Body of pancreas (tissue), 4 donors: ENCODE results near the gene SLC7A8.

ENCODE experiments used
- POLR2A ChIP-seq, 3 donors: fragments of 450-650 bp; IDR thresholded peaks; one replicate each; pipeline ENCODE4 v1.6.1; 2016; ENCODE audit warnings: antibody characterized with exemption in 3 of 3, mild to moderate bottlenecking in 2 of 3
- TF ChIP-seq, protein P1 (sequence below), 7 experiments: fragments of 450-650 bp in 4 of 7; fragments of 200-600 bp in 3 of 7; sonication (generic) in 3 of 7; IDR thresholded peaks; one replicate each; pipeline ENCODE4 v1.5.1; 2016 to 2019; ENCODE audit warnings: antibody characterized with exemption in 7 of 7

DNA sequence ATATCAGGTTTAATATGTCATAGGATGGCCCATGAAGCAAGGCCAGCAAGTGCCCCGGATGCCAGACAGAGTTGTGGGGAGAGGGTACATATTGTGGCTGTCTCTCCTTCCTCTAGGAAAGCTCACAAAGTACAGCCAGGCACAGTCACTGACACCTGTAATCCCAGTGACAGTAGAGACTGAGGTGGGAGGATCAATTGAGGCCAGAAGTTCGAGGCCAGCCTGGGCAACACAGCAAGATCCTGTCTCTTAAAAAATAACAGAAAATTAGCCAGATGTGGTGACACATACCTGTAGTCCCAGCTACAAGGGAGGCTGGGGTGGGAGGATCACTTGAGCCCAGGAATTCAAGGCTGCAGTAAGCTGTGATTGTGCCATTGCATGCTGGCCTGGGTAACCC, 32.1 kb downstream of the SLC7A8 start:
- TF ChIP-seq, protein P1, sequence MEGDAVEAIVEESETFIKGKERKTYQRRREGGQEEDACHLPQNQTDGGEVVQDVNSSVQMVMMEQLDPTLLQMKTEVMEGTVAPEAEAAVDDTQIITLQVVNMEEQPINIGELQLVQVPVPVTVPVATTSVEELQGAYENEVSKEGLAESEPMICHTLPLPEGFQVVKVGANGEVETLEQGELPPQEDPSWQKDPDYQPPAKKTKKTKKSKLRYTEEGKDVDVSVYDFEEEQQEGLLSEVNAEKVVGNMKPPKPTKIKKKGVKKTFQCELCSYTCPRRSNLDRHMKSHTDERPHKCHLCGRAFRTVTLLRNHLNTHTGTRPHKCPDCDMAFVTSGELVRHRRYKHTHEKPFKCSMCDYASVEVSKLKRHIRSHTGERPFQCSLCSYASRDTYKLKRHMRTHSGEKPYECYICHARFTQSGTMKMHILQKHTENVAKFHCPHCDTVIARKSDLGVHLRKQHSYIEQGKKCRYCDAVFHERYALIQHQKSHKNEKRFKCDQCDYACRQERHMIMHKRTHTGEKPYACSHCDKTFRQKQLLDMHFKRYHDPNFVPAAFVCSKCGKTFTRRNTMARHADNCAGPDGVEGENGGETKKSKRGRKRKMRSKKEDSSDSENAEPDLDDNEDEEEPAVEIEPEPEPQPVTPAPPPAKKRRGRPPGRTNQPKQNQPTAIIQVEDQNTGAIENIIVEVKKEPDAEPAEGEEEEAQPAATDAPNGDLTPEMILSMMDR (IDR thresholded peaks at IDR 0.05) = no peak
- no peak for TF ChIP-seq POLR2A (IDR thresholded peaks at IDR 0.05)
